HEK293 (cell line): ENCODE measurements around the gene TRMT1L.

Source experiments
- CTCF ChIA-PET: fragments of 350-600 bp; formaldehyde crosslinking; extraction: SDS; loops from one replicate; lab custom pipeline; 2021; ENCODE audit warnings: antibody characterized with exemption; lab: Yijun Ruan, JAX
- POLR2A ChIA-PET: fragments of 300-600 bp; formaldehyde crosslinking; extraction: SDS; loops from one replicate; lab custom pipeline; 2020; ENCODE audit warnings: antibody characterized with exemption, inconsistent platforms; lab: Yijun Ruan, JAX
- H3K27ac ChIP-seq: fragments of 200-500 bp; sonication (Bioruptor generic); 2 replicates; pipeline ENCODE4 v1.5.1; 2014; ENCODE audit warnings: low read depth, low read length, control low read depth, inconsistent platforms; ENCODE audit errors: extremely low read depth
- H3K36me3 ChIP-seq, 2 experiments: fragments of 200-500 bp in 1 of 2; sonication (Bioruptor generic) in 1 of 2; 1 replicate in 1 of 2; 2 replicates in 1 of 2; pipeline ENCODE4 v1.5.1; 2014 to 2017; ENCODE audit warnings: inconsistent platforms in 2 of 2, low read length in 2 of 2; ENCODE audit not compliant: control insufficient read depth in 2 of 2, insufficient read depth in 1 of 2
- H3K4me1 ChIP-seq: fragments of 200-500 bp; sonication (Bioruptor generic); 2 replicates; pipeline ENCODE4 v1.5.1; 2014; ENCODE audit warnings: mild to moderate bottlenecking, low read length, inconsistent platforms; ENCODE audit not compliant: control insufficient read depth, insufficient read depth
- H3K4me3 ChIP-seq: 2 replicates; pipeline ENCODE4 v1.5.1; 2011; ENCODE audit warnings: low read depth, mild to moderate bottlenecking, control low read depth, low read length, moderate library complexity
- H3K9me3 ChIP-seq: fragments of 200-500 bp; sonication (Bioruptor generic); 2 replicates; pipeline ENCODE4 v1.5.1; 2014; ENCODE audit warnings: low read depth, low read length, inconsistent platforms; ENCODE audit not compliant: control insufficient read depth, insufficient read depth
- GLI2 ChIP-seq: fragments of 450-650 bp; formaldehyde crosslinking; IDR thresholded peaks from 2 replicates; pipeline ENCODE4; 2017; ENCODE audit warnings: missing biosample characterization, missing genetic modification characterization, low read depth, borderline replicate concordance
- GLIS1 ChIP-seq: fragments of 450-650 bp; formaldehyde crosslinking; IDR thresholded peaks from 2 replicates; pipeline ENCODE4 v1.5.1; 2016; ENCODE audit warnings: missing biosample characterization, missing genetic modification characterization
- IKZF3 ChIP-seq: fragments of 450-650 bp; IDR thresholded peaks from 2 replicates; pipeline ENCODE4 v1.5.0; 2018; ENCODE audit warnings: missing biosample characterization, mild to moderate bottlenecking, missing genetic modification characterization, moderate library complexity
- KLF9 ChIP-seq: fragments of 450-650 bp; formaldehyde crosslinking; IDR thresholded peaks from 2 replicates; pipeline ENCODE4 v1.5.1; 2016; ENCODE audit warnings: missing biosample characterization, missing genetic modification characterization, low read depth
- OVOL3 ChIP-seq: fragments of 450-650 bp; formaldehyde crosslinking; IDR thresholded peaks from 2 replicates; pipeline ENCODE4 v1.5.1; 2016; ENCODE audit warnings: missing biosample characterization, missing genetic modification characterization
- ZBTB21 ChIP-seq: fragments of 450-650 bp; formaldehyde crosslinking; IDR thresholded peaks from 2 replicates; pipeline ENCODE4 v1.5.1; 2017; ENCODE audit warnings: missing biosample characterization, missing genetic modification characterization
- ZBTB8A ChIP-seq: fragments of 450-650 bp; formaldehyde crosslinking; IDR thresholded peaks from 2 replicates; pipeline ENCODE4 v1.5.1; 2016; ENCODE audit warnings: missing biosample characterization, missing genetic modification characterization
- ZFHX2 ChIP-seq: fragments of 450-650 bp; formaldehyde crosslinking; conservative IDR thresholded peaks from 2 replicates; pipeline ENCODE4 v1.5.1; 2016; ENCODE audit warnings: missing biosample characterization, missing genetic modification characterization
- ZNF10 ChIP-seq: fragments of 450-650 bp; formaldehyde crosslinking; IDR thresholded peaks from 2 replicates; pipeline ENCODE4 v1.5.1; 2017; ENCODE audit warnings: missing biosample characterization, missing genetic modification characterization
- ZNF148 ChIP-seq: fragments of 450-650 bp; formaldehyde crosslinking; IDR thresholded peaks from 2 replicates; pipeline ENCODE4 v1.5.0; 2017; ENCODE audit warnings: missing biosample characterization, missing genetic modification characterization, borderline replicate concordance
- ZNF211 ChIP-seq: fragments of 450-650 bp; formaldehyde crosslinking; IDR thresholded peaks from 2 replicates; pipeline ENCODE4 v1.5.1; 2016; ENCODE audit warnings: low read depth, missing biosample characterization, missing genetic modification characterization
- ZNF23 ChIP-seq: fragments of 450-650 bp; formaldehyde crosslinking; IDR thresholded peaks from 2 replicates; pipeline ENCODE4 v1.5.1; 2016; ENCODE audit warnings: missing biosample characterization, missing genetic modification characterization, borderline replicate concordance
- ZNF341 ChIP-seq: fragments of 450-650 bp; formaldehyde crosslinking; IDR thresholded peaks from 2 replicates; pipeline ENCODE4; 2016; ENCODE audit warnings: low read depth, missing biosample characterization, missing genetic modification characterization
- ZNF501 ChIP-seq: fragments of 450-650 bp; formaldehyde crosslinking; IDR thresholded peaks from 2 replicates; pipeline ENCODE4 v1.5.1; 2016; ENCODE audit warnings: missing biosample characterization, missing genetic modification characterization
- ZNF510 ChIP-seq: fragments of 450-650 bp; formaldehyde crosslinking; IDR thresholded peaks from 2 replicates; pipeline ENCODE4 v1.5.1; 2018; ENCODE audit warnings: mild to moderate bottlenecking, missing genetic modification characterization, missing biosample characterization; ENCODE audit not compliant: insufficient replicate concordance
- ZNF561 ChIP-seq: fragments of 450-650 bp; IDR thresholded peaks from 2 replicates; pipeline ENCODE4 v1.5.1; 2018; ENCODE audit warnings: missing biosample characterization, missing genetic modification characterization, borderline replicate concordance
- ZNF596 ChIP-seq: fragments of 450-650 bp; IDR thresholded peaks from 2 replicates; pipeline ENCODE4 v1.5.0; 2018; ENCODE audit warnings: missing biosample characterization, mild to moderate bottlenecking, missing genetic modification characterization, moderate library complexity
- ZNF776 ChIP-seq: fragments of 450-650 bp; formaldehyde crosslinking; IDR thresholded peaks from 2 replicates; pipeline ENCODE4 v1.5.0; 2017; ENCODE audit warnings: missing biosample characterization, missing genetic modification characterization, borderline replicate concordance
- ZNF792 ChIP-seq: fragments of 450-650 bp; formaldehyde crosslinking; IDR thresholded peaks from 2 replicates; pipeline ENCODE4 v1.5.1; 2016; ENCODE audit warnings: missing biosample characterization, missing genetic modification characterization
- ZSCAN30 ChIP-seq: fragments of 450-650 bp; IDR thresholded peaks from 2 replicates; pipeline ENCODE4 v1.5.1; 2018; ENCODE audit warnings: missing biosample characterization, mild to moderate bottlenecking, missing genetic modification characterization, moderate library complexity
- TF ChIP-seq, protein P1 (sequence below): sonication (generic); formaldehyde crosslinking; IDR thresholded peaks from 2 replicates; pipeline ENCODE4 v1.8.1; 2022; ENCODE audit warnings: mild to moderate bottlenecking, moderate library complexity, missing genetic modification reagents
- TF ChIP-seq, protein P2 (sequence below): fragments of 450-650 bp; formaldehyde crosslinking; IDR thresholded peaks from 2 replicates; pipeline ENCODE4 v1.5.1; 2017; ENCODE audit warnings: missing biosample characterization, missing genetic modification characterization
- TF ChIP-seq, protein P3 (sequence below): fragments of 450-650 bp; formaldehyde crosslinking; IDR thresholded peaks from 2 replicates; pipeline ENCODE4 v1.5.1; 2016; ENCODE audit warnings: missing biosample characterization, missing genetic modification characterization

The TRMT1L gene

DNA sequence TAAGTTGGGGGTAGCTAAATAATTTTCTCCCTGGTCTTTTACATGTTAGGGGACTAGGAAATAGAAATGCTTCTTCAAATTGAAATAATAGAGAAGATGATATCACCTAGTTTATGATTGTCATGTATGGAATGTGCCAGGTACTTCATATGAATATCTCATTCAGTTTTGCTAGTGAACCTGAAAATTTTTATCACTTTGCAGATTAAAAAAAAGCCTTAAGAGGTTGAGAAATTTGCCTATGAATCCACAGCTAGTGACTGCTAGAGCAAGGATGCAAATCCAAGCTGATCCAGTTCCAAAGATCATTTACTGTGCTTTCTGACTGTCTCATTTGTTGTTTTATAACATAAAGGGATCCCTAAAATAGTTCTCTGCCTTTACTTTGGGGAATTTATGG lies 86.7 kb downstream of the TRMT1L start:
- POLR2A ChIA-PET, result interaction anchor here (0.6 to 1.4 kb wide), 2 partner anchors 11 to 25 kb away, joined by 3 to 6 read pairs; partner anchors contain the start of gene RNF2
- no peaks in the 10 kb centered on the region for H3K36me3 ChIP-seq
- CTCF ChIA-PET, result interaction anchor here (0.5 kb wide), 1 partner anchor 1304 kb away, joined by 3 read pairs; no protein-coding TSS in a partner anchor

DNA sequence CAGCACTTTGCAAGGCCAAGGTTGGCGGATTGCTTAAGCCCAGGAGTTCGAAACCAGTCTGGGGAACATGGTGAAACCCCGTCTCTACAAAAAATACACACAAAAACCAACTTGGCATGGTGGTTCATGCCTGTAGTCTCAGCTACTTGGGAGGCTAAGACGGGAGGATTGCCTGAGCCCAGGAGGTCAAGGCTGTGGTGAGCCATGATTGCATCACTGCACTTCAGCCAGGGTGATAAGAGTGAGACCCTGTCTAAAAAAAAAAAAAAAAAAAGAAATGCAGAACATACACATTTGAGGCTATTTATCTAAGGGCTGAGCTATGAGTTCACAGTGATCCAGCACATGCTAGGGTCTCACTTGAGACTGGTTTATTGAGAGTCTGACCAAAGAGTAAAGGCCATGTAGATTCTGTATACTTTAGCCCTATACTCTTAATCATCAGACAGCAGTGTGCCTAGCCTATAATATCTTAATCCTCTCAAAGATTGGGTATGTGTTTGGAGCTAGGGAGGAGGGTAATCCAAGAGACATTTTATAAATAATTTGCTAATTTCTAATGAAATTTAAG lies 87.5 kb downstream of the TRMT1L start:
- Histone ChIP-seq H3K4me1 (no peaks in the 10 kb centered on the region; the same call in 1 of the 2 replicates), H3K9me3 (no peaks in the 10 kb centered on the region), H3K4me3 (no peak overlapping the region)
- no peak for TF ChIP-seq ZNF596 (tag by site-specific recombination)
- TF ChIP-seq GLIS1 (tag by site-specific recombination), result peak; percentile 21; the same call in 1 of the 2 replicates
- TF ChIP-seq, all 188 proteins: peak for 1
- ChIA-PET POLR2A (interaction anchor here (0.6 to 1.4 kb wide), 2 partner anchors 11 to 24 kb away, joined by 3 to 6 read pairs; partner anchors contain the start of gene RNF2), CTCF (interaction anchor here (0.8 kb wide), 1 partner anchor 10 kb away, joined by 7 read pairs; no protein-coding TSS in a partner anchor)
- no peaks in the 10 kb centered on the region for H3K36me3 ChIP-seq
- no peak overlapping the region for H3K27ac ChIP-seq

More for the DNA sequence above, 86.7 kb downstream of the TRMT1L start:
- TF ChIP-seq ZNF148 (no peak), ZBTB8A (tag by site-specific recombination) (no peak), ZBTB21 (tag by site-specific recombination) (no peak), ZNF510 (no peak), ZNF501 (tag by site-specific recombination) (no peak), ZNF776 (tag by site-specific recombination) (no peak), ZNF561 (tag by site-specific recombination) (no peak), ZNF211 (tag by site-specific recombination) (no peak), GLI2 (tag by site-specific recombination) (no peak), ZNF23 (tag by site-specific recombination) (no peak), ZNF10 (no peak), ZFHX2 (tag by site-specific recombination) (no peak)
- TF ChIP-seq, protein P1, sequence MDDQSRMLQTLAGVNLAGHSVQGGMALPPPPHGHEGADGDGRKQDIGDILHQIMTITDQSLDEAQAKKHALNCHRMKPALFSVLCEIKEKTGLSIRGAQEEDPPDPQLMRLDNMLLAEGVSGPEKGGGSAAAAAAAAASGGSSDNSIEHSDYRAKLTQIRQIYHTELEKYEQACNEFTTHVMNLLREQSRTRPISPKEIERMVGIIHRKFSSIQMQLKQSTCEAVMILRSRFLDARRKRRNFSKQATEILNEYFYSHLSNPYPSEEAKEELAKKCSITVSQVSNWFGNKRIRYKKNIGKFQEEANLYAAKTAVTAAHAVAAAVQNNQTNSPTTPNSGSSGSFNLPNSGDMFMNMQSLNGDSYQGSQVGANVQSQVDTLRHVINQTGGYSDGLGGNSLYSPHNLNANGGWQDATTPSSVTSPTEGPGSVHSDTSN (CRISPR knock-in tag), result no peak
- TF ChIP-seq, protein P2, sequence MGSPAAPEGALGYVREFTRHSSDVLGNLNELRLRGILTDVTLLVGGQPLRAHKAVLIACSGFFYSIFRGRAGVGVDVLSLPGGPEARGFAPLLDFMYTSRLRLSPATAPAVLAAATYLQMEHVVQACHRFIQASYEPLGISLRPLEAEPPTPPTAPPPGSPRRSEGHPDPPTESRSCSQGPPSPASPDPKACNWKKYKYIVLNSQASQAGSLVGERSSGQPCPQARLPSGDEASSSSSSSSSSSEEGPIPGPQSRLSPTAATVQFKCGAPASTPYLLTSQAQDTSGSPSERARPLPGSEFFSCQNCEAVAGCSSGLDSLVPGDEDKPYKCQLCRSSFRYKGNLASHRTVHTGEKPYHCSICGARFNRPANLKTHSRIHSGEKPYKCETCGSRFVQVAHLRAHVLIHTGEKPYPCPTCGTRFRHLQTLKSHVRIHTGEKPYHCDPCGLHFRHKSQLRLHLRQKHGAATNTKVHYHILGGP (tag by site-specific recombination), result no peak
- Histone ChIP-seq H3K4me1 (no peaks in the 10 kb centered on the region; the same call in 1 of the 2 replicates), H3K9me3 (no peaks in the 10 kb centered on the region), H3K4me3 (no peak overlapping the region), H3K27ac (no peak overlapping the region)

- POLR2A ChIA-PET, result no interaction called here
Observed at GRCh38 chr1:185068341-185068740, 88.4 kb downstream of the TRMT1L start.

More at GRCh38 chr1:185068341-185068740, 88.4 kb downstream of the TRMT1L start:
- TF ChIP-seq ZNF341 (tag by site-specific recombination) (no peak), OVOL3 (tag by site-specific recombination) (no peak), ZNF792 (no peak), KLF9 (tag by site-specific recombination) (no peak), ZSCAN30 (no peak), IKZF3 (no peak)
- TF ChIP-seq, protein P3, sequence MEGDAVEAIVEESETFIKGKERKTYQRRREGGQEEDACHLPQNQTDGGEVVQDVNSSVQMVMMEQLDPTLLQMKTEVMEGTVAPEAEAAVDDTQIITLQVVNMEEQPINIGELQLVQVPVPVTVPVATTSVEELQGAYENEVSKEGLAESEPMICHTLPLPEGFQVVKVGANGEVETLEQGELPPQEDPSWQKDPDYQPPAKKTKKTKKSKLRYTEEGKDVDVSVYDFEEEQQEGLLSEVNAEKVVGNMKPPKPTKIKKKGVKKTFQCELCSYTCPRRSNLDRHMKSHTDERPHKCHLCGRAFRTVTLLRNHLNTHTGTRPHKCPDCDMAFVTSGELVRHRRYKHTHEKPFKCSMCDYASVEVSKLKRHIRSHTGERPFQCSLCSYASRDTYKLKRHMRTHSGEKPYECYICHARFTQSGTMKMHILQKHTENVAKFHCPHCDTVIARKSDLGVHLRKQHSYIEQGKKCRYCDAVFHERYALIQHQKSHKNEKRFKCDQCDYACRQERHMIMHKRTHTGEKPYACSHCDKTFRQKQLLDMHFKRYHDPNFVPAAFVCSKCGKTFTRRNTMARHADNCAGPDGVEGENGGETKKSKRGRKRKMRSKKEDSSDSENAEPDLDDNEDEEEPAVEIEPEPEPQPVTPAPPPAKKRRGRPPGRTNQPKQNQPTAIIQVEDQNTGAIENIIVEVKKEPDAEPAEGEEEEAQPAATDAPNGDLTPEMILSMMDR (tag by site-specific recombination), result no peak
- H3K36me3 ChIP-seq, result no peaks in the 10 kb centered on the region
- no peaks in the 10 kb centered on the region for H3K9me3 ChIP-seq
- CTCF ChIA-PET, result interaction anchor here (0.8 kb wide), 1 partner anchor 9 kb away, joined by 7 read pairs; no protein-coding TSS in a partner anchor
- H3K4me3 ChIP-seq, result no peak overlapping the region
- no peak overlapping the region for H3K27ac ChIP-seq
- H3K4me1 ChIP-seq, result no peaks in the 10 kb centered on the region; the same call in 1 of the 2 replicates
